Measurements from ENCODE around the gene CCDC7.
"Not testable (repeated sequence)": the region's sequence is repeated elsewhere in the genome, so short reads cannot be mapped to it uniquely, and the experiment has no call there.

The CCDC7 gene

DNA sequence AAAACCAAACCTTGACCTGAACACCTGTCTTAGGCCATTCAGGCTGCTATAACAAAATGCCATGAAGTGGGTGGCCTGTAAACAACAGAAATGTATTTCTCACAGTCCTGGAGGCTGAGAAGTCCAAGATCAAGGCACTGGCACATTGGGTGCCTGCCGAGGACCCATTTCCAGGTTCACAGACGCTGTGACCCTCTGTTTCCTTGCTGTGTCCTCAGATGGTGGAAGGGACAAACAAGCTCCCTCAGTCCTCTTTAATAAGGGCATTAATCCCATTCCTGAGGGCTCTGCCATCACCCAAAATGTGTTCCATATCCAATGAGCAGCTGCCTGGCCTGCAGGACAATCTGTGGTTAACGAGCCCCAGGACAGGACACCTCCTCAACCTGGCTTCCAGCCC lies 444.5 kb downstream of the CCDC7 start:
- DNase-seq: no peak

DNA sequence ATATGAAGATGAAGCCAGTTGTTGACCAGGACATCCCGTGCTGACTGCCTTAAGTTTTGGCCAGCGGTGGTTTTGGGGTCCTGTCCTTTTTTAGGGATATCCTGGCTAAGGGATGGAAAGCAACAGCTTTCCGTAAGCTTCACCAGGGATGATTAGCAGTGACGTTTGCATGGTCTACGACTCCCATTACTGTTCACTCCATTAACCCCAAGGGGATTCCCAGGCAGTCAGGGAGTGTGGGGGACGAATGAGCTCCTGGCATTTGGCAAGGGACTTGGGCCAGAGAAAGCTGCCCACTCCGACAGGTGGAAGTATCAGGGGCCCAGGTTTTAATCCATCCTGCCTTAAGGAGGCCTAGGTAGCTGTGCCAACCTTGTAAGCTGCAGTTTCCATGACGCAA lies 445.3 kb downstream of the CCDC7 start:
- DNase-seq: no peak

DNA sequence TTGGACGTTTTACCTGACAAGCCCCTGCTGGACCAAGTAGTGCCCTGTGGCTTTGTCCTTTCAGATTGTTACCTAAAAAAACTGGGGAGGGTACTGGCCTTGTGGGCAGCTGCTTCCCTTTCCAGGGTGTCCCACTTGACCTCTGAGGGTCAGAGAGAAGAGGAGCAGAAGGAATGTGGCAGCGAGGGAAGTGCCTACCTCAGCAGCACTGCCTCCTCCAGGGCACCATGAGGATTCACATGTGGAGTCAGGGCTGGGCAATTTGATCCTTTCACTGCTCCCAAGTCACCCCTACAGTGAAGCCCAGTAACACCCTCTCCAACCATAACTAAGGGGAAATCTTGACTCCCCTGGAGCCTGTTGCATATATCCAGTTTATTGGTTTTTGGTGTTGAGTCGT lies 447.5 kb downstream of the CCDC7 start:
- no peak for DNase-seq

DNA sequence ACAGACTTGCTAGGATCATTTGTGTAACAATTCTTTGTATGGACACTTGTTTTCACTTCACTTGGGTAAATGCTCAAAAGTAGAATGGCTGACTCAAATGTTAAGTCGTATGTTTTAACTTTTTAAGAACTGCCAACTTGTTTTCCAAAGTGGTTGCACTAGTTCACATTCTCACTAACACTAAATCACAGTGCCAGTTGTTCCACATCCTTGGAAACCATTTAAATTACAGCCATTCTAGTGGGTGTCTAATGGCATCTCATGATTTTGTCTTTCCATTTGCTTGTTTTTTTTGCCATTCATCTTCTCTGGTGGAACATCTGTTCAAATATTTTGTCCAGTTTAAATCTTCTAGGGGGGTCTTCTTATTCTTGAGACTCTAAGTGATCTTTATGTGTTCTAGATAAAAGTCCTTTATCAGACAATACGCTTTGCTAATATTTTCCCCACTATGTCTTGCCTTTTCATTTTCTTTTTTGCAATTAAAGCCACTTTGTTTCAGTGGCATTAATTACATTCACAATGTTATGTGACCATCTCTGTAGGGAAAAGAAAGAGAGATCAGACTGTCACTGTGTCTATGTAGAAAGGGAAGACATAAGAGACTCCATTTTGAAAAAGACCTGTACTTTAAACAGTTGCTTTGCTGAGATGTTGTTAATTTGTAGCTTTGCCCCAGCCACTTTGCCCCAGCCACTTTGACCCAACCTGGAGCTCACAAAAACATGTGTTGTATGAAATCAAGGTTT lies 448.1 kb downstream of the CCDC7 start:
- DNase-seq: no peak

DNA sequence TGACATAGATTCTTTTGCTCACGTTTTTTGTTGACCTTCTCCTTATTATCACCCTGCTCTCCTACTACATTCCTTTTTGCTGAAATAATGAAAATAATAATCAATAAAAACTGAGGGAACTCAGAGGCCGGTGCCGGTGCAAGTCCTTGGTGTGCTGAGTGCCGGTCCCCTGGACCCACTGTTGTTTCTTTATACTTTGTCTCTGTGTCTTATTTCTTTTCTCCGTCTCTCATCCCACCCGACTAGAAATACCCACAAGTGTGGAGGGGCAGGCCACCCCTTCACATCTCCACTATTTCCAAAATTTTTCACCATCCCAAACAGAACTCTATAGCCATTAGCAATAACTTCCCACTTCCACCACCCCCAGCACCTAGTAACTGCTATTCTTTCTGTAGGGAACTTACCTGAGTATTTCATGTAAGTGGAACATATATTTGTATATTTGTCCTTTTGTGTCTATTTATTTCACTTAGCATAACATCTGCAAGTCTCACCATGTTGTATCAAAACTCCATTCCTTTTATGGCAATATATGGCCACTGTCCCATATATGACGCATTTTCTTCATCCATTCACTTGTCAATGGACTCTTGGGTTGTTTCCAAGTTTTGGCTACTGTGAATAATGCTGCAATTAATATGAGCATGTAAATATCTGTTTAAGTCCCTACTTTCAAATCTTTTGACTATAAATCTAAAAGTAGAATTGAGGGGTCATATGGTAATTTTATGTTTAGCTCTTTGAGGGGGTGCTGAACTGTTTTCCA lies 449.4 kb downstream of the CCDC7 start:
- not testable (repeated sequence) for DNase-seq

DNA sequence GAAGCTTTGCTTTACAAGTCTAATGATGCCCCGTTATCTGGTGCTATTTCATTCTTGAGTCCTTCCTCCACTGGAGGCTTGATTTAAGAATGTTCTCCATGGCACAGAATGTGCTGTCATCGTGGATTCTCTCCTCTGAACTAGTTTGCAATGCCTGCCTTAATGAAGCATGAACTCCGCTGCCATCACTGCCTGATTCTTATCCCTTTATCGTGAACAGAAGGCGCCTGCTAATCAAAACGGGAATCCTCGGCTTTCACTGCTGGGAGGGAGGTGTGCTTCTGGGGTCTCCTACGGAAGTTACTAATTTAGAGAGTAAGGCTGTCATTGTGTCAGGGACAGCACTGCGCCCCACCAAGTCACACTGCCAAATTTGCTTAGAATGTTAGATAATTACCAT lies 455.9 kb downstream of the CCDC7 start:
- no peak for DNase-seq

DNA sequence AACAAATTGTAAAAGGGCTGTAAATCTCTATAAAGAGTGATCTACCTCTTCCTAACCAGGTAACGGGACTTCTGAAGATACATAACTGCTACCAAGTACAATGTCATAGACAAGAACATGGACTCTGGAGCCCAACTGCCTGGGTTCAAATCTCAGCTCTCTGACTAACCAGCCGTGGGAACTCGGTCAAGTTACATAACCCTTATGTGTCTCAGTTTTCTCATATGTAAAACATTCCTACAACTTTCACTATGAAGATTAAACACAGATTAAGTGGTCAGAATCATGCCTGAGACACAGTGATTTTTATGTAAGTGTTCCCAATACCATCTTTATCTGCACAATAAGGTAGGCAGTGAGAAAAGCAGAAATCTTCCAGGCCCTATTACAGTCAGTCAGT lies 459.5 kb downstream of the CCDC7 start:
- DNase-seq: no peak

DNA sequence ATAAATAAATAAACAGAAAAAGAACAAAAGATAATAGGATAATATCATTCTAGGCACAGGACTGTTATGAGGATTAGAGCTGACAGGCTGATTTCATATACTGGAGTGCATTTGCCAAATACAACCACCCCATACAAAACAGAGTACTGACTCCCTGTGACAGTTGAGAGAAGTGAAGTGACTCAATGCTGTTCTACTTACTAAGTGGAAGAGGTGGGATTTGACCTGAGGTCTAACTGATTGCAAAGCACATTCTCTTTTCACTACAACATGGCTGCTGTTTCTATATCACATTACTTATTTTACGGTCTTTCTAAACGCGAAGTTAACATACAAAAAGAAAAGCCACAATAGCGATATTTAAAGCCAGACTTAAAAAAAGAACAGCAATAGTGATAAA lies 460.7 kb downstream of the CCDC7 start:
- no peak for DNase-seq

DNA sequence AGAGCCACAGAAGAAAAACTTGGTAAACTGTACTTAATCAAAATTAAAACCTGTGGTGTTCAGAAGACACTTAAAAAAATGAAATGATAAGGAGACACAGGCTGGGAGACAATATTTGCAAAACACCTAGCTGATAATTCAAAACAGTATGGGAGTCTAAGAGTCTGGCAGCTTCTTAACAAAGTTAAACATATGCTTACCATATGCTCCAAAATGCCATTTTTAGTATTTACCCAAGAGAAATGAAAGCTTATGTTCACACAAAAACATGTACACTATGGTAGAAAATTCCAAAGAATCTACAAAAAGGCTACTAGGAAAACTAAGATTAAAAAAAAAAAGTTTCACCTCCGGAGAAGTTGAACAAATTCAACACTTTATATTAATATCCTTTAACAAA lies 463.5 kb downstream of the CCDC7 start:
- no peak for DNase-seq

DNA sequence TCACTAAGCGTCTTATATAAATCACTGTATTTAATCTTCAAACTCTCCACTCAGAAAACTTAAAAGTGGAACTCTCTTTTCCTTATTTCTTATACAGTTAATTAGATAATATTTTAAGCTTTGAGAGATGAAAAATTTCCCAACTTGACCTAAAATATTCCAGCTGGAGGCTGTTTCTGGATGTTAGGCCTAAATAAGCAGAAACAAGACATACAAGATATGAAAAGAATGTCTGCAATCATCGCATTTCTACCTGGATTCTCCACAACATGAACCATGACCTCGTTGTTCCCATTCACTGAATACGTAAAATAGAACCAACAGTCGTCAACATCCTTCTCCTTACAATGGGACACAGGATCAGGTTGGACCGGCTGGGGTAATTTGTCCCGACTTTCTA lies 464.0 kb downstream of the CCDC7 start:
- not testable (repeated sequence) for DNase-seq

DNA sequence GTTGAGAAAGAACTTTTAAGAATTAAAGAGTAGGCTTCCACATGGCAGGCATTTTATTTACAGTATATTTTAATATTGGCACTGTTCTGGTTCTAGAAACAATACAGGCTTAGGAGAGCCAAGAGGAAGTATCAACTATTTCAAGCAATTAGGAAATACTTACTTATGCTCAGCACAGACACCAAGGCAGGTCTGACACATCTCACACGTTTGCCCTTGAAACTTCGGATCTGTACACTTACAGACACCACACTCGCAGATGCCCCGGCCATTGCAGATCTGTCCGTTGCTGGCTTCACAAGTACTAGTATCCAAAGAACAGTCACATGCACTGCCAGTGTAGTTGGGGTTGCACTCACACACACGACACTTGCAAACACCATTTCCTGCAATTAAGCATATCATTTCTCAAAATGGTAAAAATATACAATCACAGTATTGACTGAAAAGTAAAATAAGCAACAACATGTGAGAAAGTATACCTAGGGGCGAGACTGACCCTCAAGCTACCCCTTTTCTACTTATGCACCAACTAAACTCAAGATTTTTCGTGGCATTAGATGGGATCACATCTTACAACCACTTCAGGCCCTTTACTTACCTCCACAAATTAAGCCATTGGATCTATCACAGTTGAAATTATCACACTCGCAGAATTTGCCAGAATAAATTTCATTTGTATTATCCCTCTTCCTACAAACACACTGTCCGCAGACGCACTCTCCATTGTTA lies 465.5 kb downstream of the CCDC7 start:
- DNase-seq: no peak

DNA sequence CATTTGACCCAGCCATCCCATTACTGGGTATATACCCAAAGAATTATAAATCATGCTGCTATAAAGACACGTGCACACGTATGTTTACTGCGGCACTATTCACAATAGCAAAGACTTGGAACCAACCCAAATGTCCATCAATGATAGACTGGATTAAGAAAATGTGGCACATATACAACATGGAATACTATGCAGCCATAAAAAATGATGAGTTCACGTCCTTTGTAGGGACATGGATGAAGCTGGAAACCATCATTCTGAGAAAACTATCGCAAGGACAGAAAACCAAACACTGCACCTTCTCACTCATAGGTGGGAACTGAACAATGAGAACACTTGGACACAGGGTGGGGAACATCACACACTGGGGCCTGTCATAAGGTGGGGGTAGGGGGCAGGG lies 471.9 kb downstream of the CCDC7 start:
- not testable (repeated sequence) for DNase-seq

DNA sequence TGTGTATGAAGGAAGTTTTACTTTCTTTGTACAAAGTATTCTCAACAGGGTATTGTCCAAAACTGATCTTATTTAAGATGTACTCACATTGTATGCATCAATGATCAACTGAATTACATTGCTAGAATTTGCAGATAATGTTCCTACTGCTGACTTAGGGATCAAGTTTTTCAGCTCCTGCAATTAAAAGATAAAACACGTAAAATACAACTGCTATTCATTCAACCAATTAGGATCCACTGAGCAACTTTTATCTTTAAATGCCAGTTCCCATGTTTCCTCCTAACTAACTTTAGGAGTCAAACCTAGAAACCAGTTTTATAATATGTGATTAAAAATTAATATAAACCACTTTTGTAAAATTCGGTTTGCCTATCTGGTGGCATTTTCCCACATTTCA lies 476.2 kb downstream of the CCDC7 start:
- DNase-seq: no peak

DNA sequence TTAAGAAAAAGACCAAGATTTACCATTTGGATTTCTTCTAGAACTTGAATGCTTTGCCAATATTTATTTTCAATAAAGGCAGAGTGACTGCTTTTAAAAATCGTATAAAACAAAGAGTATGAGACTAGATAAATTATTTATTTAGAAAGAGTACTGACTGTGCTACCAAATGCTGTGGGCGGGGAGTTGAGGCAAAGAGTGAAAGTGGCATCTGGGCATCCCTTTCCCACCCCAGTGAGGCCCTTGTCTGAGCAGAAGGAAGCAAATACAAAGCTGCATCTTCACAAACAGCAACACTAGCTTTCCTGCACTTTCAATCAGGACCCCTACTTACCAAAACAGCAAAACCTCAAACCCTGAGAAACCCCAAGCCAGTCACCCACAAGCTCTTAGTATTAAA lies 477.2 kb downstream of the CCDC7 start:
- DNase-seq: no peak

DNA sequence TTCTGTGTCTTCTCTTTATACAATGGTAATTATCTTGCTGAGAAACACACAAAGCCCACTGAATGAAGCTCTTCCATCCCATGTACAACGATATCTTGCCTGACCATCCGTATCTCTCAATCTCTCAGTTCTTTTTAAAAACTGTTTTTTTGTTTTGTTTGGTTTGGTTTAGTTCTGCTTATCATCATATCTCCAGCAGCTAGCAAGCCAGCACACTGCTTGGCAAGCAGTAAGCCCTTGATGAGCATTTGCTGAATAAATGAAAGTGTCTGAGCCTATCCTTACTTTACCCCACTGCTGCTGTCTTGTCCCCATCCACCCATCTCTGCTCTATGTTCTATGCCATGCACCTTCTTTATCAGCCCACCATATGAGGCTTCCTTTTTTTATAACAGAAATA lies 477.9 kb downstream of the CCDC7 start:
- DNase-seq: no peak
